Fibroblast of villous mesenchyme (primary cell): Measurements from ENCODE around the gene SERPINA5. TPM values are rescaled to one million over a fixed set of nuclear protein-coding genes. Genes with fewer than 3 reads are reported as not detected.

Experiments
- DNase-seq: peaks from one replicate; pipeline ENCODE4 v3.0.0-alpha.2; 2010; ENCODE audit warnings: low read depth
- H3K4me3 ChIP-seq: 2 replicates; pipeline ENCODE4 v1.5.1; 2011; ENCODE audit warnings: low read depth, mild to moderate bottlenecking, low read length
- CTCF ChIP-seq: IDR thresholded peaks from 2 replicates; pipeline ENCODE4 v1.5.1; 2012; ENCODE audit warnings: low read depth, mild to moderate bottlenecking, low read length; ENCODE audit not compliant: insufficient read depth
- total RNA-seq: library from RNA; depleted of rRNA; stranded (reverse); fragments of >200 nt; gene quantifications from 2 replicates; pipeline ENCODE4 v1.2.3, GENCODE V29; 2012

Gene SERPINA5
- total RNA-seq, 1 donor = not detected

GRCh38 chr14:94555991-94556390 is 25.2 kb upstream of the SERPINA5 start:
- H3K4me3 ChIP-seq = no peak overlapping the region
- TF ChIP-seq CTCF = no peak
- no peak for DNase-seq

- no peak for TF ChIP-seq CTCF
- no peak overlapping the region for H3K4me3 ChIP-seq
- no peak for DNase-seq
These were observed 23.9 kb upstream of the SERPINA5 start for GRCh38 chr14:94557327-94557726.

GRCh38 chr14:94558842-94559241 is 22.4 kb upstream of the SERPINA5 start:
- no peak for TF ChIP-seq CTCF
- H3K4me3 ChIP-seq = no peak overlapping the region
- no peak for DNase-seq

- no peak for DNase-seq
- no peak for TF ChIP-seq CTCF
- H3K4me3 ChIP-seq = no peak overlapping the region
These were observed 21.5 kb upstream of the SERPINA5 start for GRCh38 chr14:94559638-94560290.

GRCh38 chr14:94560291-94560665 is 20.9 kb upstream of the SERPINA5 start:
- no peak for TF ChIP-seq CTCF

GRCh38 chr14:94560751-94561655 is 20.2 kb upstream of the SERPINA5 start, which contains the start of gene SERPINA4:
Gene SERPINA4, plus strand, starts transcription at chr14:94561442. Its CDS starts 2,041 bp downstream, at chr14:94563483.
- no peak for TF ChIP-seq CTCF
- no peak within 1 kb of the TSS for H3K4me3 ChIP-seq
- DNase-seq = no peak

More at GRCh38 chr14:94560291-94560665, 20.9 kb upstream of the SERPINA5 start:
- DNase-seq = no peak
- H3K4me3 ChIP-seq = no peak overlapping the region
